Endothelial cell of umbilical vein (primary cell): Measurements from ENCODE around the gene MYDGF. TPM values are rescaled to one million over a fixed set of nuclear protein-coding genes. Genes with fewer than 3 reads are reported as not detected.

Experiments used
- BruUV-seq: library from RNA; stranded (reverse); fragments of 400-500 nt; replicated peaks from 2 replicates; lab custom pipeline; 2021; lab: Mats Ljungman, UMichigan
- CTCF ChIA-PET: fragments of 300-600, 350-600 bp; sonication (Branson Sonifier 250); formaldehyde crosslinking; loops from one replicate; lab custom pipeline; 2021; ENCODE audit warnings: antibody characterized with exemption, inconsistent platforms; lab: Charles Lee
- POLR2A ChIA-PET: fragments of 300-600, 350-600 bp; sonication (Branson Sonifier 250); formaldehyde crosslinking; loops from one replicate; lab custom pipeline; 2021; ENCODE audit warnings: antibody characterized with exemption, inconsistent platforms; lab: Charles Lee
- DNase-seq: peaks from one replicate; pipeline ENCODE4 v3.0.0-alpha.2; 2011; ENCODE audit warnings: low read depth, low spot score
- FAIRE-seq: peaks from 2 replicates; lab custom pipeline; 2011; peaks lifted over from hg19 to GRCh38; lab: Jason Lieb, UNC
- H2AFZ ChIP-seq: 2 replicates; pipeline ENCODE4 v1.6.0; 2012; ENCODE audit warnings: low read depth, low read length, control low read depth, inconsistent platforms
- H3K27ac ChIP-seq: 2 replicates; pipeline ENCODE4 v1.5.1; 2011; ENCODE audit warnings: low read depth, mild to moderate bottlenecking, control low read depth, low read length, moderate library complexity; ENCODE audit not compliant: insufficient read depth
- H3K27me3 ChIP-seq, 2 experiments: 2 replicates each; pipeline versions ENCODE4 v1.6.0 to v1.6.1; 2011; ENCODE audit warnings: low read length in 2 of 2, mixed read lengths in 1 of 2; ENCODE audit not compliant: control insufficient read depth in 2 of 2, insufficient read depth in 2 of 2
- H3K36me3 ChIP-seq, 2 experiments: 2 replicates in 1 of 2; 3 replicates in 1 of 2; pipeline ENCODE4 v1.5.1; 2011; ENCODE audit warnings: low read length in 2 of 2, mild to moderate bottlenecking in 1 of 2, moderate library complexity in 1 of 2; ENCODE audit not compliant: control insufficient read depth in 2 of 2, insufficient read depth in 2 of 2; ENCODE audit errors: extremely low read depth in 1 of 2
- H3K4me1 ChIP-seq: 3 replicates; pipeline ENCODE4 v1.5.1; 2011; ENCODE audit warnings: mild to moderate bottlenecking, low read length; ENCODE audit not compliant: control insufficient read depth, insufficient read depth; ENCODE audit errors: extremely low read depth
- H3K4me2 ChIP-seq: 2 replicates; pipeline ENCODE4 v1.6.1; 2011; ENCODE audit warnings: low read length, control low read depth, mixed read lengths; ENCODE audit not compliant: insufficient read depth
- H3K4me3 ChIP-seq, 3 experiments: fragments of 200-600 bp in 1 of 3; sonication (generic), shearing (Covaris generic) in 1 of 3; replicated peaks in 1 of 3; 2 replicates each; pipeline ENCODE4 v1.5.1; 2011 to 2016; ENCODE audit warnings: control low read depth in 3 of 3, low read length in 3 of 3, mild to moderate bottlenecking in 2 of 3, inconsistent platforms in 1 of 3, low read depth in 1 of 3, moderate library complexity in 1 of 3; ENCODE audit not compliant: insufficient read depth in 1 of 3
- H3K79me2 ChIP-seq: 2 replicates; pipeline ENCODE4 v1.6.0; 2012; ENCODE audit warnings: low read length, inconsistent platforms; ENCODE audit not compliant: control insufficient read depth, insufficient read depth
- H3K9ac ChIP-seq: replicated peaks from 2 replicates; pipeline ENCODE3; 2011; ENCODE audit warnings: low read length, control low read depth; ENCODE audit not compliant: insufficient read depth; ENCODE audit errors: extremely low read depth
- H3K9me1 ChIP-seq: replicated peaks from 3 replicates; pipeline ENCODE4 v1.6.0; 2011; ENCODE audit warnings: mild to moderate bottlenecking, low read length; ENCODE audit not compliant: control insufficient read depth, insufficient read depth; ENCODE audit errors: extremely low read depth
- H3K9me3 ChIP-seq: replicated peaks from 2 replicates; pipeline ENCODE4 v1.5.1; 2012; ENCODE audit warnings: low read length, inconsistent platforms; ENCODE audit not compliant: control insufficient read depth, insufficient read depth
- H4K20me1 ChIP-seq: replicated peaks from 2 replicates; pipeline ENCODE3; 2011; ENCODE audit warnings: mild to moderate bottlenecking, low read length; ENCODE audit not compliant: control insufficient read depth, insufficient read depth; ENCODE audit errors: extremely low read depth
- FOS ChIP-seq: IDR thresholded peaks from 2 replicates; pipeline ENCODE4 v1.6.1; 2011; ENCODE audit warnings: mild to moderate bottlenecking, low read length, moderate library complexity, borderline replicate concordance; ENCODE audit not compliant: insufficient read depth
- GATA2 ChIP-seq: IDR thresholded peaks from 2 replicates; pipeline ENCODE4 v1.7.0; 2011; ENCODE audit warnings: low read depth, mild to moderate bottlenecking, moderate library complexity, mixed read lengths, low read length; ENCODE audit not compliant: insufficient read length, insufficient read depth
- POLR2A ChIP-seq: IDR thresholded peaks from 2 replicates; pipeline ENCODE4 v1.6.1; 2012; ENCODE audit warnings: low read depth, mild to moderate bottlenecking, control low read depth, low read length
- dilution Hi-C: fragments of 300-500 bp; cut with MboI; formaldehyde crosslinking; loops from one replicate; pipeline ENCODE4 v1.15.0; 2019; ENCODE audit warnings: low sequenced_read_pairs; ENCODE audit not compliant: extremely low pct_ligation_motif_present
- intact Hi-C: fragments of 100-400 bp; cut with micrococcal nuclease; formaldehyde crosslinking; loops from one replicate; pipeline ENCODE4 v1.10.0; 2022
- polyA plus RNA-seq, 4 experiments: library from polyadenylated mRNA; depleted of rRNA in 3 of 4; stranded (reverse) in 3 of 4; unstranded in 1 of 4; fragments of >200 nt; gene quantifications; 2 replicates each; pipeline versions ENCODE4 v1.2.1 to v1.2.3, GENCODE V29; 2011 to 2012; ENCODE audit warnings: missing spikeins in 1 of 4
- total RNA-seq: library from RNA; stranded (reverse); gene quantifications from 2 replicates; pipeline ENCODE4 v1.2.3, GENCODE V29; 2021

MYDGF gene
- total and polyA plus RNA-seq, 2 donors (not counting 3 experiments of a cell fraction or from before 2014, with no cell fraction given), result 191 to 337 TPM

- Histone ChIP-seq H3K27ac (no peak overlapping the region), H3K9ac (no peak overlapping the region), H3K9me3 (no peaks in the 10 kb centered on the region), H2AFZ (no peak overlapping the region), H3K4me3 (no peak overlapping the region), H3K4me1 (no peaks in the 10 kb centered on the region), H3K36me3 (peaks cover 18 to 59% of the 10 kb centered on the region in 2 experiments), H4K20me1 (no peaks in the 10 kb centered on the region), H3K9me1 (no peaks in the 10 kb centered on the region), H3K27me3 (no peaks in the 10 kb centered on the region), H3K4me2 (no peak overlapping the region), H3K79me2 (no peaks in the 10 kb centered on the region)
- DNase-seq (no peak), FAIRE-seq (no peak)
- ChIA-PET CTCF (interaction anchor here (1.8 kb wide), 1 partner anchor 12 kb away, joined by 4 read pairs; no protein-coding TSS in a partner anchor), POLR2A (interaction anchor here (0.6 kb wide), 1 partner anchor 10 kb away, joined by 3 read pairs; no protein-coding TSS in a partner anchor)
- dilution Hi-C loops, result no loop called here
- TF ChIP-seq GATA2, result no peak
- intact Hi-C loops, result no loop called here
- BruUV-seq, result no TSS peak
Measured at GRCh38 chr19:4701557-4701956, 31.4 kb upstream of the MYDGF start.

- no peak overlapping the region for H2AFZ ChIP-seq
- H3K4me2 ChIP-seq, result no peak overlapping the region
- no peak for DNase-seq
- no peaks in the 10 kb centered on the region for H3K4me1 ChIP-seq
- no peak for FAIRE-seq
- dilution Hi-C loops, result no loop called here
- no peaks in the 10 kb centered on the region for H3K9me1 ChIP-seq
- TF ChIP-seq POLR2A, result no peak
- no peak for TF ChIP-seq FOS
- no TSS peak for BruUV-seq
- CTCF ChIA-PET, result interaction anchor here (1.8 kb wide), 1 partner anchor 13 kb away, joined by 4 read pairs; no protein-coding TSS in a partner anchor
- H3K36me3 ChIP-seq, result peaks cover 18 to 57% of the 10 kb centered on the region in 2 experiments
- H3K79me2 ChIP-seq, result no peaks in the 10 kb centered on the region
- H3K9me3 ChIP-seq, result no peaks in the 10 kb centered on the region
- H3K9ac ChIP-seq, result no peak overlapping the region
- no peak overlapping the region for H3K4me3 ChIP-seq
- no peaks in the 10 kb centered on the region for H4K20me1 ChIP-seq
- no peak overlapping the region for H3K27ac ChIP-seq
- POLR2A ChIA-PET, result no interaction called here
- intact Hi-C loops, result no loop called here
- no peaks in the 10 kb centered on the region for H3K27me3 ChIP-seq
Measured at GRCh38 chr19:4700693-4700970, 30.5 kb upstream of the MYDGF start.
